ENCODE results near the gene FLII.

The FLII gene

DNA sequence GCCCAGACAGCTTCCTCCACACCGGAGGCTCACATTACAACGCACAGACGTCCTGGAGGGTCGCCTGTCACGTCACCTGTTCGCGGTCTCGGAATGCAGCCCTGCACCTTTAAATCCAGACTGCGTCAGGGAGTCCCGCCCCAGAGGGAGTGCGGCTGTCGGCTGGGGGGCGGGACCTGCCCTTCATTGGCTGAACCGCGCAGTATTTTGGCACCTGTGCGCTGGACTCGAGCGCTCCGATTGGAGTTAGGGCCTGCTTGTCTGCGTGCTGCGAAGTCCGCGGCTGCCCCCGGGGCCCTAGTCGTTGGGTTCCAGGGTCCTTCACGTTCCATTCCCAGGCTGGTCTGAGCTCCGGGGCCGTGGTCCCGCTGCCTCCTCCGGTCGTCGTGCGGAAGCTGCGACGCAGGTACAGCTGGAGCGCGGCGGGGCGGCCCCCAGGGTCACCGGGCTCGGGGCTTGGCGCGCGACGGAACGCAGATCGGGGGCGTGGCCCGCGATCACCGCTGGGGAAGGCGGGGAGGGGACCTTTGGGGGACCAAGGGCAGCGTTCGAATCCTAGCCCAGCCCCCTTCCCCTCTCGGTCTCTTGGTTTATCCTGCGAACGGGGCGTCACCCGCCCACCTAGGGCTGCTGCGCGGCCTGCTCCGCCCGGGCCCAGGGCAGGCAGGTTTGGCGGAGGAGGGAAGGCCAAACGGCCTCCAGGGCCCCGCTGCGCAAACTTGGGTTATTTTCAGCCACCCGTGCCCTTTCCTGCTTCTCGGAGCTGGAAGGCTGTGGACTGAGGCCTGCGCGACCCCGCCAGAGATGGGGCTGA, 2.0 kb upstream of the FLII start, which contains the start of gene MIEF2:
Gene MIEF2, plus strand, starts transcription at position 331 of the 814 bp plus-strand sequence. CDS start 2,059 bp downstream, outside the sequence.
- DNase-seq (ENCODE audit: low read depth, low spot score): peak; percentile 65

DNA sequence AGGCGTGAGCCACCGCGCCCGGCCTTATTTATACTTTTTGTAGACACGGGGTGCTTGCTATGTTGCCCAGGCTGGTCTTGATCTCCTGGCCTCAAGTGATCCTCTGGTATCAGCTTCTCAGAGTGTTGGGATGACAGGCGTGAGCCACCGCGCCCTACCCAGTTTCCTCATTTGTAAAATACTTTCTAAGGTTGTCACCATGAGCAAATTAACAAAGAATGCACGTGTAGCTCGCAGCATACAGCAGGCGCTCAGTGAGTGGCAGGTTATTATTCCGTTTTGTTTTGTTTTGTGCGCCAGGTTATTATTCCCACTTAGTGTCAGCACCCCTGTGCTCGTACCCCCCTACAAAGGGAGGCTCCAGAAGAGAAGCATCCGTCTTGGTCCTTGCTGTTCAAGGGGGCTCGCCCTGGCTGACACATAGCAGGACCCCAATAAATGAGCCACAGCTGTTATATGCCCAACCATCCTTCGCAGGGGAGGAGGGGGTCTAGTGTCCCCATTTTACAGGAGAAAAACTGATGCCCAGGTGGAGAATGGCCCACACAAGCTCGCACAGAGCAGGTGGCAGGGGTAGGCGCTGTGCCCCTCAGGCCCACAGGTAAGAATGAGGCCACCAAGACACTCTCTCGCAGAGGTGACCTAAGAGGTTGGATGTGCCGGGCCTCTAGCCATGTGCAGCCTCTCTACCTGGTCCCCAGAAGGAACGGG, 1.2 kb upstream of the FLII start:
- no peak for DNase-seq (ENCODE audit: low read depth, low spot score)

- no peak for DNase-seq (ENCODE audit: low read depth, low spot score)
These were observed 569 bp downstream of the FLII start for GRCh38 chr17:18257982-18258355.

- DNase-seq (ENCODE audit: low read depth, low spot score): no peak
These were observed 1.1 kb downstream of the FLII start for GRCh38 chr17:18257268-18257981.

GRCh38 chr17:18256776-18257175, 1.8 kb downstream of the FLII start:
- DNase-seq (ENCODE audit: low read depth, low spot score): no peak

- no peak for DNase-seq (ENCODE audit: low read depth, low spot score)
These were observed 2.2 kb downstream of the FLII start for GRCh38 chr17:18256351-18256750.

- no peak for DNase-seq (ENCODE audit: low read depth, low spot score)
These were observed 3.5 kb downstream of the FLII start for GRCh38 chr17:18254888-18255649.

- DNase-seq (ENCODE audit: low read depth, low spot score): no peak
These were observed 4.4 kb downstream of the FLII start for GRCh38 chr17:18253947-18254821.

DNA sequence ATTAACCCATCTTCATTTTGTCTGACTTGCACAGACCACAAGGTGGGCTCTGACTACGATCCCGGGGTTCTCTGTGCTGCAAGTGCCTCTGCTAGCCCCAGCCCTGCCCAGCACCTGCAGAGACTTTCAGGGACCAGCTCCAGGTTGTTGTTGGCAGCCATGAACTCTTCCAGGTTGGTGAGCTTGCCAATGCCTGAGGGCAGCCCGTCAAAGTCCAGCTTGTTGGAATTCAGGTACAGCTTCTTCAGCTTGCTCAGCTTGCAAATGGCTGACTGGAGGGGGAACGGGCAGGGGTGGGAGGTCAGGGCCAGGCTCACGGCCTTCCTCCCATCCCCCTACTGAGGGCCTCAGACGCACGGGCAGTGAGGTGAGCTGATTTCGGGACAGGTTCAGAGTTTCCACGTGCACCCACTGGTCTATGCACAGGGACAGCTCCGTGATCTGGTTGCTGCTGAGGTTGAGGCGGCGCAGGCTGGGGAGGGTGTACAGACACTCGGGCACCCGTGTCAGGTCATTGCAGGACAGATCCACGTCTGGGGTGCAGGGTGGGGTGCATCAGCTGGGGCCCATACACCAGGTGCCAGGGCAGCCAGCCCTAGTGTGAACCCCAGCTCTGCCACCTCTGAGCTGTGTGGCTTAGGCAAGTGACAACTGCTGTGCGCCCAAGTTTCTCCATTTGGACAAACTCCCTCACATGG, 5.2 kb downstream of the FLII start:
- no peak for DNase-seq (ENCODE audit: low read depth, low spot score)

- DNase-seq (ENCODE audit: low read depth, low spot score): no peak
These were observed 6.4 kb downstream of the FLII start for GRCh38 chr17:18252160-18252559.

- DNase-seq (ENCODE audit: low read depth, low spot score): no peak
These were observed 7.3 kb downstream of the FLII start for GRCh38 chr17:18251204-18251603.

DNA sequence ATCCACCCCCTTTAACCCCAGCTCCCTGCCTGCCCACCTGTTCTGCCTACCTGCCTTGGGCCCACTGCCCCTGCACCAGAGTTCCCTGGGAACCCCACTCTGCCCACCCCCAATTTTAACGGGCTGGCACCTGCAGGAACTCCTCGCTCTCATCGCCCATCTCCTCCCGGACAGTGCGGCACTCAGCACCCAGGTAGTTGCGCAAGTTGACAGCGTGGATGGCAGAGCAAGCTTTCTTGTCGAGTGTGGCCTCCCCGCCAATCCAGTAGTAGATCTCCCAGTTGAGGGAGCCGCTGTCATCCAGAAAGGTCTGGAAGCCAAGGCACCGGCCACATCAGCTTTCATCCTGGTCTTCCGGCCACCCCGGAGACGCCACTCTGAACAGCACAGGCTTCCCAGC, 7.8 kb downstream of the FLII start:
- no peak for DNase-seq (ENCODE audit: low read depth, low spot score)

DNA sequence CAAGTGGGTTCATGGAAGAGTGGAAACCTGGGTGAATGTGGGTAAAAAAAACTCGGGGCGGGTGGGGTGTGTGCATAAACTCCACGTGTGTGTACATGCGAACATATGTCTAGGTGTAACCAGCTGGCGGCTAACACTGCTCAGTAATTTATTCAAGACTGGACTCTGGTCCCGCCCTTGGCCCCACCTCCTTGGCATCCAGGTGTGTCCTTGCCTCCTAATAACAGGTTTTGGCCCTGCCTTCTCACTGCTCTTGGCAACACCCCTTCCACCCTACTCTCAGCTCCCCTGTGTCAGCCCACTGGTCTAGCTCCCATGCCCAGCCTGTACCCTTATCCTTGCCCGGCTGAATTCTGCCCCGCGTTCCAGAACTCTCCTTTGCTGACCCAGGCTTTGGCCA, 8.3 kb downstream of the FLII start:
- no peak for DNase-seq (ENCODE audit: low read depth, low spot score)

GRCh38 chr17:18248811-18249210, 9.7 kb downstream of the FLII start:
- no peak for DNase-seq (ENCODE audit: low read depth, low spot score)

- DNase-seq (ENCODE audit: low read depth, low spot score): no peak
These were observed 10.2 kb downstream of the FLII start for GRCh38 chr17:18248300-18248731.

DNA sequence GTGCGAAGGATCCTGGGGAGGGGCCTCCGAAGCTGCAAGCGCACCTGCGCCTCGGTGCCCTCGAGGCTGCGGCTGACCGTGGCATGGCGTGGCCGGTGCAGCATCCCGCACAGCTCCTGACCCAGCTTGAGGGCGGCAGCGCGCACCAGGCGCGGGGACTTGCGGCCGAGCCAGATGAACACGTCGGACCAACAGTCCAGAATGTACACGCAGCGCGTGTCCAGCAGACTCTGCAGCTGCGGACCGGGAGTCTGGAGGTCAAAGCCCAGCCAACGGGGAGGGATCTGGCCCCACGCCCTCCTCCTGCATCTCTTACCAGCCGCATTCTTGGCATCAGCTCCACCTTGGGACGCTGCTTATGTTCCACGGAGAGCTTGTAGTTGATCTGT, 10.9 kb downstream of the FLII start:
- DNase-seq (ENCODE audit: low read depth, low spot score): no peak

DNA sequence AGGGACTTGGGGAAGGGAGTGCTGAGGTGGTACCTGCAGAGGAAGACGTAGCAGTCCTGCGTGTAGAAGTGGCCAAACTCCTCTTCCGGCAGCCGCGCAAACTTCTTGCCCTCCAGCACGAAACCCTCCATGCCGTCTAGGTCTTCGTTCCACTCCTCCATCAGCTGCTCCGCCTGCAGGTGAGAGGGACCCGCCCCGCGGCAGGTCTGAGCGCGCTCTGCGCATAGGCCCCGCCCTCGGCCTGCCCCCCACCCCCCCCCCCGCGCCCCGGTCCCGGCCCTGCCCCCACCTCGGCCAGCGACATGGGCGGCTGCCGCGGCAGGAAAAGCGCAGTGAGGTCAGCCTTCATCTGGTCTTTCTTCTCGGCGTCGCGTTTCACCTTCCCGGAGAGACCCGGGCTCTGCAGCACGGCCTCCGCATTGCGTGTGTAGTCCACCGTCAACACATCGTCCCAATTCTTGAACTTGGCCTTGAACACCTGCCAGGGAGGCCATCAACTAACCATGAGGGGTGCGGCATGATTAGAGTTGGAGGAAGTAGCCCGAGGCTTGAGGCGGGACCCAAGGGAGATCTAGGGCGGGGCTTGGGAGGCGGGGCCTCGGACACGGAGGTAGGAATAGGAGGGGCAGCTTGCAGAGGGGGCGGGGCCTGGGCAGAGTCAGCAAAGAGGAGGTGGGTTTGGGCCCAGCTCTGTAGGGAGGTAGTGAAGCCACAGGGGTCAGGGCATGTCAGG, 11.5 kb downstream of the FLII start:
- DNase-seq (ENCODE audit: low read depth, low spot score): no peak

DNA sequence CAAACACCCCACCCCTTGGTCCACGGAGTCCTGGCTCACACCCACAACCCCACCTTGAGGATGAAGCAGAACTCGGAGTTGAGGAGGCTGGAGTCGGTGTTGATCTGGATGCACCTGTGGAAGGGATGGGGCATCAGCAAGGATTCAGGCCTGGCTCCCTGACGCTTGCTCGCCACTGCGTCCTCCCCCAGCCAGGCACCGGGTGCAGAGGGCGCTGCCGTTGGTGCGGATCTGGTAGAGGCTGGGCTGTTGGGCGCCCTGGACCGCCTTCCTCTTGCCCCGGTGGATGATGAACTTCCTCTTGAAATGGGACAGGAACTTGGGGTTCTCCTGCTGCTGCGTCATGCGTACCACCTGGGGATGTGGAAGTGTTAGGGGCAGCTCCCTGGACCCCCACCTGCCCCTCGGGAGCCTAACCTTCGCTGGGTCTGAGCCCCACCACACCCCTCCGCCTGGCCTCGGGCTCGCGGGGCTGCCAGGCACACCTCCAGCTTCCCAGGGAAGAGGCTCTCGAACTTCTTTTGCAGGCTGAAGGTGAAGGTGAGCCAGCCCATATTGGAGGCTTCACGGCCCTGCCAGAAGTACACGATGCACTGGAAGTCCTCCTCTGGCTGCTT, 12.3 kb downstream of the FLII start:
- DNase-seq (ENCODE audit: low read depth, low spot score): no peak
